SU-DHL-6 (cell line): Measurements from ENCODE around the gene NR1I2.

ENCODE experiments used
- EZH2phosphoT487 ChIP-seq: fragments of 200-600 bp; sonication (generic), shearing (Covaris generic); conservative IDR thresholded peaks from 2 replicates; pipeline ENCODE4 v1.6.1; 2018; ENCODE audit warnings: mild to moderate bottlenecking, antibody characterized with exemption, low read length, moderate library complexity, mixed read lengths
- TF ChIP-seq, protein P1 (sequence below): fragments of 200-600 bp; sonication (generic); IDR thresholded peaks from one replicate; pipeline ENCODE4 v1.5.1; 2017; ENCODE audit warnings: antibody characterized with exemption, mild to moderate bottlenecking, low read length, moderate library complexity; ENCODE audit not compliant: insufficient read depth, poor library complexity, severe bottlenecking

GRCh38 chr3:119794971-119795612 lies 13.2 kb downstream of the NR1I2 start:
- TF ChIP-seq, protein P1, sequence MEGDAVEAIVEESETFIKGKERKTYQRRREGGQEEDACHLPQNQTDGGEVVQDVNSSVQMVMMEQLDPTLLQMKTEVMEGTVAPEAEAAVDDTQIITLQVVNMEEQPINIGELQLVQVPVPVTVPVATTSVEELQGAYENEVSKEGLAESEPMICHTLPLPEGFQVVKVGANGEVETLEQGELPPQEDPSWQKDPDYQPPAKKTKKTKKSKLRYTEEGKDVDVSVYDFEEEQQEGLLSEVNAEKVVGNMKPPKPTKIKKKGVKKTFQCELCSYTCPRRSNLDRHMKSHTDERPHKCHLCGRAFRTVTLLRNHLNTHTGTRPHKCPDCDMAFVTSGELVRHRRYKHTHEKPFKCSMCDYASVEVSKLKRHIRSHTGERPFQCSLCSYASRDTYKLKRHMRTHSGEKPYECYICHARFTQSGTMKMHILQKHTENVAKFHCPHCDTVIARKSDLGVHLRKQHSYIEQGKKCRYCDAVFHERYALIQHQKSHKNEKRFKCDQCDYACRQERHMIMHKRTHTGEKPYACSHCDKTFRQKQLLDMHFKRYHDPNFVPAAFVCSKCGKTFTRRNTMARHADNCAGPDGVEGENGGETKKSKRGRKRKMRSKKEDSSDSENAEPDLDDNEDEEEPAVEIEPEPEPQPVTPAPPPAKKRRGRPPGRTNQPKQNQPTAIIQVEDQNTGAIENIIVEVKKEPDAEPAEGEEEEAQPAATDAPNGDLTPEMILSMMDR = no peak
- TF ChIP-seq EZH2phosphoT487 = no peak
